Vagina (tissue), 2 donors: ENCODE data around the gene CNIH1.

Source experiments
- CTCF ChIP-seq, 3 experiments: fragments of 450-650 bp in 2 of 3; fragments of 200-600 bp in 1 of 3; sonication (generic) in 1 of 3; IDR thresholded peaks; one replicate each; pipeline ENCODE4 v1.5.1; 2017 to 2019; ENCODE audit warnings: antibody characterized with exemption in 3 of 3, mild to moderate bottlenecking in 2 of 3, moderate library complexity in 2 of 3
- POLR2A ChIP-seq, 2 donors: fragments of 450-650 bp; IDR thresholded peaks; one replicate each; pipeline ENCODE4 v1.6.1; 2017; ENCODE audit warnings: antibody characterized with exemption in 2 of 2, mild to moderate bottlenecking in 2 of 2, moderate library complexity in 2 of 2
- POLR2AphosphoS5 ChIP-seq, 2 donors: sonication (generic); formaldehyde crosslinking; IDR thresholded peaks; one replicate each; pipeline ENCODE4 v1.9.0; 2017; ENCODE audit warnings: antibody characterized with exemption in 2 of 2, mild to moderate bottlenecking in 2 of 2, low read depth in 1 of 2; ENCODE audit not compliant: insufficient read depth in 1 of 2

GRCh38 chr14:54444681-54445080 is 3.5 kb upstream of the CNIH1 start:
- TF ChIP-seq POLR2AphosphoS5 (IDR thresholded peaks at IDR 0.05; ENCODE audit: insufficient read depth in 1 of 2, low read depth in 1 of 2) = no peak
- TF ChIP-seq CTCF (IDR thresholded peaks at IDR 0.05) = no peak
- no peak for TF ChIP-seq POLR2A (IDR thresholded peaks at IDR 0.05)
